GM19372 (cell line): Measurements from ENCODE around the gene MUS81.
"Not testable (repeated sequence)": the region's sequence is repeated elsewhere in the genome, so short reads cannot be mapped to it uniquely, and the experiment has no call there.

Experiments
- ATAC-seq: cut with Tn5 transposase; IDR thresholded peaks from one replicate; pipeline ENCODE4 v1.9.1; 2021; ENCODE audit warnings: mild to moderate bottlenecking, low read depth, moderate library complexity; ENCODE audit not compliant: unreplicated experiment

The MUS81 gene

DNA sequence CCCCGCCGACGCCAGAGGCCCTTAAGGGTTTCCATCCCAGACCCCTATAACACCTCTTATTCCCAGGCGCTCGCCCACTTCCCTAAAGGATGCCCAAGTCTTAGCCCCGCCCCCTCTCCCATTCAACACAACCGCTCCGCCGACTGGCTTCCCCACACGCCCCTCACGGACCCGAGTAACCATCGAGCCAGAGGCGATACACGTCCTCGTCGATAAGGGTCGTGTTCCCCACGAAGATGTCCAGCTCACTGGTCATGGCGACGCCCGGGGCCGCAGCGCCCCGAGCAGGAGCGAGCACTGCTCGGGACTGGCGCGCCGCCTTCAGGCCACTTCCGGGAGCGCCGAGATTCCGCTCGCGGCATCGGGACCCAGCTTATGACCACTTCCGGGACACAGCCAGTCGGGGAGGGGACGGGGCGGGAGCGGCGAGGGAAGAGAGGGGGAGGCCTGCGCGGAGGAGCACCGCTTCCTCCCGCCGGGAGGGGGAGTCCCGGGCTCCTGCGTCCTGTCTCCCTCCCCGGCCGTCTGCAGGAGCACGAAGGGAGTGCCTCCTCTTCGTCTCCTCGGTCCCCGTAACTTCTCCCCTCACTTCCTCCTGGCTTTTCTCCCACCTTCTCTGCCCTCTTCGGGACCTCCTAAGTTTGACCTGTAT is 28.1 kb downstream of the MUS81 start, which contains the start of gene FIBP:
TSS of gene FIBP (minus strand) at position 309 of the 652 bp plus-strand sequence. CDS start at position 256, 53 bp downstream.
- ATAC-seq: peak; percentile 52

DNA sequence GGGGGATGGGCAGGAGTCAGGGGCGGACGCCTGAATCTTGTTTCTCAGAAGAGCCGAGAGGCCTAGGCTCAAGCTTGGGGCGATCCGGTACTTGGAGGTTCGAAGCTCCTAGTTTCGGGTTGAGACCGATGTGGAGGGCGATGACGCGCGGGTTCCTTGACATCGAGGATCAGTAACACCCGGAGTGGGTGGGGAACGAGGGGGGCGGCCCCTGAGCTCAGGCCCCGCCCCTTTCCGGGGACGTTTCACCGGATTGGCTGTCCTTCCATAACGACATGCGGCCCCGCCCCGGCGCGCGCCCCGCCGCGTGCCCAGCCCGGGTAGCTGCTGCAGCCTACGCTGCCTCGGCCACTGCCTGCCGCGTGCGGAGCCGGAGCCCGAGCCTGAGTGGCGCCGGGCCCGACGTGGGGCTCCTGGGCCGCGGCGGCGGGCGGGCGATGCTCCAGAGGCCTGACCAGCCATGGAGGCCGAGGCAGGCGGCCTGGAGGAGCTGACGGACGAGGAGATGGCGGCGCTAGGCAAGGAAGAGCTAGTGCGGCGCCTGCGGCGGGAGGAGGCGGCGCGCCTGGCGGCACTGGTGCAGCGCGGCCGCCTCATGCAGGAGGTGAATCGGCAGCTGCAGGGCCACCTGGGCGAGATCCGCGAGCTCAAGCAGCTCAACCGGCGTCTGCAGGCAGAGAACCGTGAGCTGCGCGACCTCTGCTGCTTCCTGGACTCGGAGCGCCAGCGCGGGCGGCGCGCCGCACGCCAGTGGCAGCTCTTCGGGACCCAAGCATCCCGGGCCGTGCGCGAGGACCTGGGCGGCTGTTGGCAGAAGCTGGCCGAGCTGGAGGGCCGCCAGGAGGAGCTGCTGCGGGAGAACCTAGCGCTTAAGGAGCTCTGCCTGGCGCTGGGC is 30.3 kb downstream of the MUS81 start, which contains the start of gene CCDC85B:
TSS of gene CCDC85B (plus strand) at position 350 of the 895 bp plus-strand sequence. CDS start at position 461, 111 bp downstream.
- ATAC-seq: peak; percentile 48

DNA sequence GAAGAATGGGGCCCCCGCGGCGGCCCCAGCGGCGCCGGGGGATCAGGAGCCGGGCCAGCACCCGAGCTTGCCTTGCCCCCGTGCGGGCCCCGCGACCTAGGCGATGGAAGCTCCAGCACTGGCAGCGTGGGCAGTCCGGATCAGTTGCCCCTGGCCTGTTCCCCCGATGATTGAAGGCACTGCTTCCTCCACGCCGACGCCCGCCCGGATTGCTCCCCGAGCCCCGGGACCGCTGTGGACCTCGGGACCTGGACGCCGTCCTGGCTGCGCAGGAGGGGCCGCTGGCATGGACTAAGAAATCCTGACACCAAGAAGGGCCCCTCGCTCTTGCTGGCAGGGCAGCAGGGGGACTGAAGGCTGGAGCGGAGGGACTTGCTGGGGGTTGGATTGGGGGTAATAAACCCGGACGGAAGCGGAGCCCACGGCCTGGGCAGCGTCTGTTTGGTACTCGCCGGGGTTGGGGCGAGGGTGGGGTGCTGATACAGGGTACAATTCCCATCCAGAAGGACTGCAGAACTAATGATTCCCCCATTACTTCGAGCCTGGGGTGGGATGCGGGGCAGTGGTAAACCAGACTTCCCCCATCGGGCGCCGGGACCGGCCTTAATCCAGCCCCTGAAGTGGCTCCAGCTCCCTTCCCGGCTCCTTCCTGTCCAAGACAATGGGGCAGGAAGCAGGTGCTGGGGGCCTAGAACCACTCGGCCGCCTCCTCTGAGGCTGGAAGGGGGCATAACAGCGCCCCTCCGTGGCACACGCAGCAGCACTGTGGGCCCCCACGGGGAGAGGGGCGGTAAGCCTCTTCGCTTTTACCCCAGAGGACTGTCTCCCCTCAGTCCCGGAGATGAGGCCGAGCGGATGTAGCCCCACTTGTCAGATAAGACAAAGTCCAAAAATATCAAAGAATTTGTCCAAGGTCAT is 31.2 kb downstream of the MUS81 start:
- ATAC-seq: no peak

DNA sequence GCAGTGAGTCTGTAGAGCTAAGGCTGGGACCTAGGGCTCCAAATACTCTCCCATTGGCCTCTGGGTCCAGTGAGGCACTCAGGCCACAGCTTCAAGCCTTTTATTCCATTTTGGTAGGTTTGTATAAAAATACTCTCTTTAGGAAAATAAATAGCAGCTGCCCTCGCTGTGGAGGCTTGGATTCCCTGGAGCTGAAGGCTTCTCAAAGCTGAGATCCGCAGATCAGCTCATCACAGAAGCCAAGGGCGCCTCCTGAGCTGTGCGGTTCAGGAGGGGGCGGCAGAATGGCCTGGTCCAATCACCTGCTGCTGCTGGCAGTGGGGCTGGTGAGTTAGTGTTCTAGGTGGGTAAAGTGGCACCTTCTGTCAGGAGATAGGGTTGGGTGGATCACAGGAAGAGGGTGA is 31.9 kb downstream of the MUS81 start:
- ATAC-seq: not testable (repeated sequence)

DNA sequence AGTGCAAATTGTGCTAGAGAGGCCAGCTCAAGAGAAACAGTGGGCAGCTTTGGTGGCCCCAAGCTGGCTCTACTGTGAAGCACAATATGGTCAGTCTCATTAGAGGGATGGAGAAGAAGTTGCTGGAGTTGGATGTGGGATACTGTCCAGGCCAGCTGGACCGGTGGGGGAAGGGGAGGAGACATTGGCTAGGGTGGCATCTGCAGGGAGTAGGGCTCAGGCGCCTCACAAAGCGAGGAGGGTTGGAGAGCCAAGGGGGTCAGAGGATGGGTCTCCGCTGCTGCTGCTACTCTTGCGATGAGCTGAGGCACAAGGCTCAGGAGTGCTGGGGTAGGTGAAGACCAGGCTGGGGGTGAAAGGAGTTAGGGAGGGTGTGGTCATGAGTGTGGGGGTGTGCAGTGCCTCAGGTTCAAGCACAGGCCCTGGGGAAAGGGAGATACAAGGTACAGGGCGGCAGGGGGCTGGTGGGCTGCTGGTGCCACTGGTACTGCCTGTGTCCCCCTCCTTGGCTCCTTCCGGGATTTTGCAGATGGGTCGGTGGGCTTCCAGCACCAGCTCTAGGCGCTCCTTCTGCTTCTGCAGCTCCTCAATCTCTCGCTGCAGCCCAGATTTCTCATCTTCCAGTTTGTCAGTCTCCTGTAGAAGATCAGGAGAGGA is 32.6 kb downstream of the MUS81 start:
- ATAC-seq: no peak

DNA sequence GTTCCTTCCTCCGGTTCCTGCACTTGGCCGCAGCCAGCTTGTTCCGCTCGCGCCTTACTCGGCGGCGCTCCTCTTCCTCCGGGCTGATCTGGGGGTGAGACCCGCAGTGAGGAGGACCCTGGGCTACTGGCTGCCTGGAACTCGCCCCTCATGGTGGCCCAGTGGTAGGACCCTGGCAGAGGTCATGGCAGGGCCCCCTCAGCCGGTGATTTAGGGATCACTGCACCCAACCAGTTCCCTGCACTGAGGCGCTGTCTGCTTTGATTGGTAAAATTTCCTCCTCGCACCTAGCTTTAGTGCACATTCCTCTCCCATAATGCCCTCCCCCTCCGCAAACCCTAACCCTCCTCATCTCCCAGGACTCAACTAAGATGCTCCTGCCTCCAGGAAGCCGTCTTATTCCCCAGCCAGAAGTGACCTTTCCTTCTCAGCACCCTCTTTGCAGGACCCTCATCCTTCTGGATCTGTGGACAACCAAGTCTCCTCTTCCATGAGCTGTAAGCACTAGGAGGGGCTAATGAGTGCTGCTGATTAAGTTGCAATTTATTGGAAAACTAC is 33.9 kb downstream of the MUS81 start:
- ATAC-seq: no peak

DNA sequence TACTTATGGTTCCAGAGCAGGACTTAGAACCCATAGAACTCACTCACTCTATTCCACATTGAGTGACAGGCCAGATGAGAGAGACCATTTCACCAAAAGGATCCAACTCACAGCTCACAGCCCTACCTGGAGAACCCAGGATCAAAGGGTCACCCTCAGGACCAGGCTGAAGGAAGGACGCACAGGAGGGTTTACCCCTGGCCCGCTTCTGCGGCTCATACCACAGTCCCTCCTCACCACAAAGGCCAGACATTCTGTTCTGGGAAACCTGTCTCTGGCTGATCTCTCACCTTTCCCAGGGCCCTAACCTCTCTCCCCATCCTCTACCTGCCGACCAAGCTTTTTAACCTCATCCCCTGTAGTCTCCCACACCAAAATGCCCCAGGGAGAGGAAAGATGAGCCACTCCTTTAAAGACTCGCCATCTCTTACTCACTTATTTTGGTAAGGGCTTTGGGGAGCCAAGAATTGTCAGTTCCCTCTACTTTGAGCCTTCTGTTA is 35.3 kb downstream of the MUS81 start:
- ATAC-seq: no peak

DNA sequence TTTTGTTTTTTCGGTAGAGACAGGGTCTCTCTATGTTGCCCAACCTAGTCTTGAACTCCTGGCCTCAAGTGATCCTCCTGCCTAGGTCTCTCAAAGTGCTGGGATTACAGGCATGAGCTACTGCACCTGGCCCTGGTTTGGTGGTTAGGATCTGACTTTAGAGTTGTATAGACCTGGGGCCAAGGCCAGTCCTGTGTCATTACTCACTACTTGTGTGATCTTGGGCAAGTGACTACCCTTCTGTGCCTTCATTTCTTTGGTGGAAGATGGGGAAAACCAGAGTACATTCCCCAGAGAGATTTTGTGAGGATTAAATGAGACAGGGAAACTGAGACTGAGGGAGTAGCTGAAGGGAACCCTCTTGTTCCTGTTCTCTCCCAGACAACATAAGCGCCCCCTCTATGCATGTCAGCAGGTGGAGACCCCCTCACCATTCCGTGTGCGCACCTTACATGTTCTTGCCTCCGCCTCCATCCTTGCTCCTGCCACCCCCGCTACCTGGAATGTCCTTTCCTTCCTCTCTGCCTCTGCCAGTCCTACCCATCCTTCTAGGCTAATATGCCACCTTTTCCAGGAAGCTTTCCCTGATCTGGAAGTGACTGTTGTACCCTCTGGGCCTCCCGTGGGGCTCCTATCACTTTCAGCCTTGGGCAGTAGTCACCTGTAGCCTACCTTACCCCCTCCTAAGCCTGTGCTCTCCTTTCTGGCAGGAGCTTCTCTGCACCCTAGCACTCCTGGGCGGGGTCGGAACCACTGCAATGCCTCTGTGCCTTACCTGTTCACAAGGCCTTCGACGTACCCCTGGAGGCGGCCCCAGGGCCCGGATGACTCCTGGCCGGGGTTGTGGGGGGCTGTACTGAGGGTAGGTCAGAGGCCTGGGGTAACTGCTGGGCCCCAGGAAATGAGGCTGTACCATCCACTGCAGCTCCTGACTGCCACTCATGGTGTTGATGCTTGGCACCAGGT is 36.1 kb downstream of the MUS81 start:
- ATAC-seq: no peak

DNA sequence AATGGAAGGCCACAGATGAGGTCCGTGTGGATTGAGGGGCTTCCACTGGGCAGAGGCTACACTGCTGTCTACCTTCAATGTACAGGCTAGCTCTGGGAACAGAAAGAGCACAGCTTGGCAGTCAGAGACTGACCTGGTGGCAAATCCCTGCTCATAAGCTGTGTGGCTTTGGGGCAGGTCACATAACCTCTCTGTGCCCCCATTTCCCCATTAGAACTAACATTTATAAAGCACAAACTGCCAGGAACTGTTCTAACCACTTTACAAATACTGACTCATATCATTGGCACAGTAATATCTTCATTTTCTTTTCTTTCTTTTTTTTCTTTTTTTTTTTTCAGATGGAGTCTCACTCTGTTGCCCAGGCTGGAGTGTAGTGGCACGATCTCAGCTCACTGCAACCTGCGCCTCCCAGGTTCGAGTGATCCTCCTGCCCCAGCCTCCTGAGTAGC is 36.8 kb downstream of the MUS81 start:
- no peak for ATAC-seq

DNA sequence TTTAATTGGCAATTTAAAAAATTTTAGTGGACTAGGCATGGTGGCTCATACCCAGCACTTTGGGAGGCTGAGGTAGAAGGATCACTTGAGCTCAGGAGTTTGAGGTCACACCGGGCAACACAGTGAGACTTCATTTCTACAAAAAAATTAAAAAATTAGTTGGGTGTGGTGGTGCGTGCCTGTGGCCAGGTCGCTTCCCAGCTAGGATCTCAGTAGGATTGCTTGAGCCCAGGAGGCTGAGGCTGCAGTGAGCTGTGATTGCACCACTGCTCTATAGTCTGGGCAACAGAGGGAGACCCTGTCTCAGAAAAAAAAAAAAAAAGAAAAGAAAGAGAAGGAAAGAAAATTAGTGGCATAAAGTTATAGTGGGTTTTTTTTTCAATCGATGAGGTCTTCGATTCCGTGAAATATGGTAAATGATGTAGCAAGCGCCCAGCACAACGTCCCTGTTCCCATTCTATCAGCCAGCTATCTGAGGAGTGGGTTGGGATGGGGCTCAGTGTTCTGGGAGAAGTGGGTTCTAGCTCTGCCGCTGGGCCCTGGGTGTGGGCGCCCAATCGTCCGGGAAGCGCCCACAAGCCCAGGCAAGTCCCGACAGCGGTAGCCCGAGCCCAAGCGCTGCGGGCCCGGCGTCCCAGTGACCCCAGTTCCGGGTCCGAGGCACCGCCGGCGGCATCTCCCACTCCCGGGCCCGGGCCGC is 38.6 kb downstream of the MUS81 start:
- ATAC-seq: no peak

DNA sequence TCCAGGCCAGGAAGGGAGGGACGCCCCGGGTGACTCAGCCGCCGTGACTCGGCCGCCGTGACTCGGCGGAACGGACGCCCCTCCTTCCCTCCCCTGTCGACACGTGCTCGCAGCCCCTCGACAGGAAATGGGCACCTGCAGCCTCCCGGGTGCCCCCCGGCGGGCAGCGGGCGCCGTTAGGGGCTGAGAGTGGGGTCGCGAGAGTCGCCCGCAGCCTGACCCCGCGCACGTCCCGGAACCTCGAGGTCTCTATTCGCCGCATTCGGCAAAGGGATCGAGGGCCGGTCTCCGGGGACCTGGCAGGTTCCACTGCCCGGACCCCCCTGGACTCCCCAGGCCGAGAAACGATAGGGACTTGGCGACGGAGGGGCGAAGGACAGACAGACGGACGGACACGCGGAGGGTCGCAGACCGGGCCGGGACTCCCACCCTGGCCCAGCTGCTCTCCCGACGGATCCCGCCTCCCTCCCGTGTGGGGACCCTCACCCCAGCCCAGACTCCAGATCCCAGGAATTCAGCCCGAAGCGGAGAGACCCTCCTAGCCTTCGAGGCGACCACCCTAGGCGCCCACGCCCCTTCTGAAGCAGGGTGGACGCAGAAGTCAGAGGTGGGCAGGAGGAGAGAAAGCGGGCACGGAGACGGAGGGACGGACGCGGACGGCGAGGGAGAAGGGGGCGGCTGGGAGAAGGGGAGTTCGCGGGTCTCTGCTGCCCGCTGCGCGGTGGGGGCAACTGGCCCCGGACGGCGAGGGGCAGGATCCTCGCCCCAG is 39.3 kb downstream of the MUS81 start:
- ATAC-seq: no peak

DNA sequence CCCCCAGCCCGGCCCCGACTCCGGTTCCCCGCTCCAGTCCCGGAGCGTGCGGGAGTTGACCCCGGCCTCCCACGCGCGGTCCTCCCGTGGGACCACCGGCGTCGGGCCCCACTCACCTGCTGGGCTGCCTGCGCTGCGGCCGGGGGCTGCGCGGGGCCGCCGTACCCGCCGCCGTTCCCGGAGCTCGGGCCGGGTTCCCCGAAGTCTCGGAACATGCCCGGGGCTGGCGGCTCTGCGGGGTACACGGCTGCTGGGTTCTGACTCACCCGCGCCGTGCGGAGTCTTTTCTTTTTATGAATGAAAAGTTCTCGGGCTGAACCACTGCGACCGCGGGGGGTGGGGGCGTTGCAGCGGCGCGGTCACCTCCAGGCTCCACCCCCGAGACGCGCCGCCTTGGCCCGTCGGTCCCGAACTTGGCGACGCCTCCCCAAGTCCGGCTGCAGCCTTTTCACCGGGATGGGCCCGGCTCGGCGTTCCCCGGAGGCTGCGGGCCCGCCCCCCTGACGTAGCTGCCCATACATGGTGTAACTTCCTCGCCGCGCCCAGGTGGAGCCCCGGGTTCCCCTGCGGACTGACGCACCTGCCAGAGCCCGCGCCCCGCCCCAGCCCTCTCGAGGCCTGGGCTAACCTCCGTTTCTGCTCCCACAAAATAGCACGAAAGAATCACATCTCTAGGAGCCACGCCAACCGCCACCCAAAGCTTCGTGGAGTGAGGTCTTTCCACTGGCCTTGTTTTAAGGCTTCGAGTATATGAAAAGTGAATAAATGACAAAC is 40.1 kb downstream of the MUS81 start, which contains the start of gene FOSL1:
TSS of gene FOSL1 (minus strand) at position 264 of the 774 bp plus-strand sequence. CDS start at position 215, 49 bp downstream.
- peak; percentile 74 for ATAC-seq

DNA sequence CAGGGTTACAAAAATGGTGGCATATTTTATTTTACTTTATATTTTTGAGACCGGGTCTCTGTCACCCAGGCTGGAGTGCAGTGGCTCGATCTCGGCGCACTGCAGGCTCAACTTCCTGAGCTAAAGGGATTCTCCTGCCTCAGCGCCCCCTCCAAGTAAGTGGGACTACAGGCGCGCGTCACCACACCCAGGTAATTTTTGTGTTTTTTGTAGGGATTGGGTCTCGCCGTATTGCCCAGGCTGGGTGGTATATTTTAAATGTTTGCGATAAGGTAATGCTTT is 40.6 kb downstream of the MUS81 start:
- no peak for ATAC-seq

DNA sequence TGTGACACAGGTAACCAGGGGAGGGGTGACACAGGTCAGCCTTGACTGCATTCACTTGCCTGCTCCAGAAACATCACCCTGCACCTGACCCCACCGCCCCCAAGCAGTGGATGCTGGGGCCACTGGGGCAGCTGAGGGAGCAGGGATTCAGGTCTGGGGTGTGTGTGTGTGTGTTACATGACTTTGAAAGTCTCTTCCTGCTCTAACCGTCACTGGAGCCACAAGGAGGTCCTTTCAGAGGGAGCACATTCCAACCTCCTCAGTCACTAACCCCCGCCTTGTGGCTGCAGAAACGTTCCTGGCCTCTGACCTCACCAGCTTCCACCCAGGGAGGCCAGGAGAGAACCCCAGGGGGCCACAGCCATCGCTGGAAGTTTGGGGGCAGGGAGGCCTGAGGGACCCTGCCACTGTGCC is 42.8 kb downstream of the MUS81 start:
- no peak for ATAC-seq

DNA sequence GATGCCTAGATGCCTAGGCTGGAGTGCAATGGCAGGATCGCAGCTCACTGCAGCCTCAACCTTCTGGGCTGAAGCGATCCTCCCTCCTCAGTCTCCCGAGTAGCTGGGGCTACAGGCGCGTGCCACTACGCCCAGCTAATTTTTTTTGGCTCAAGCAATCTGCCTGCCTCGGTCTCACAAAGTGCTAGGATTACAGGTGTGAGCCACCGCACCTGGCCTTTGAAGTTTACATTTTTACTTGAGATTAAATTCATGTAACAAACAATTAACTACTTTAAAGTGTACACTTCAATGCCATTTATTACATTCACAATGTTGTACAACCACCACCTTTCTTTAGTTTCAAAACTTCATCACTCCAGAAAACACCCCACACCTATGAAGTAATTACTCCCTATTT is 43.5 kb downstream of the MUS81 start:
- no peak for ATAC-seq

DNA sequence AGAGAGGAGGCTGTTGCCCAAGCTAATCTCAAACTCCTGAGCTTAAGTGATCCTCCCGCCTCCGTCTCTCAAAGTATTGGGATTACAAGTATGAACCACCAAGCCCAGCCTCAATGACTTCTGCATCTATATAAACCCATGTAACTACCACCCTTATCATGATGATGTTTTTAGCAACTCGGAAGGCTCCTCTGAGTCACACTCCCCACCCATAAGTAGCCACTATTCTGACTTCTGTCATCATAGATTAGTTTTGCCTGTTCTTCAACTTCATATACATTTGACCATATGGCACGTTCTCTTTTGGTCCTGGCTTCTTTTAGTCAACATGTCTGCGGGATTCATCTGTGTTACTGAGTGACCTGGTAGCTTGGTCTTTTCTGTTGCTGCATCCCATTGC is 46.4 kb downstream of the MUS81 start:
- no peak for ATAC-seq
